ENCODE measurements around the gene SNRPD1.
A peak's percentile ranks its signal among the peaks of the same experiment; 100 is the strongest.
"Not testable (repeated sequence)": the region's sequence is repeated elsewhere in the genome, so short reads cannot be mapped to it uniquely, and the experiment has no call there.

The SNRPD1 gene

DNA sequence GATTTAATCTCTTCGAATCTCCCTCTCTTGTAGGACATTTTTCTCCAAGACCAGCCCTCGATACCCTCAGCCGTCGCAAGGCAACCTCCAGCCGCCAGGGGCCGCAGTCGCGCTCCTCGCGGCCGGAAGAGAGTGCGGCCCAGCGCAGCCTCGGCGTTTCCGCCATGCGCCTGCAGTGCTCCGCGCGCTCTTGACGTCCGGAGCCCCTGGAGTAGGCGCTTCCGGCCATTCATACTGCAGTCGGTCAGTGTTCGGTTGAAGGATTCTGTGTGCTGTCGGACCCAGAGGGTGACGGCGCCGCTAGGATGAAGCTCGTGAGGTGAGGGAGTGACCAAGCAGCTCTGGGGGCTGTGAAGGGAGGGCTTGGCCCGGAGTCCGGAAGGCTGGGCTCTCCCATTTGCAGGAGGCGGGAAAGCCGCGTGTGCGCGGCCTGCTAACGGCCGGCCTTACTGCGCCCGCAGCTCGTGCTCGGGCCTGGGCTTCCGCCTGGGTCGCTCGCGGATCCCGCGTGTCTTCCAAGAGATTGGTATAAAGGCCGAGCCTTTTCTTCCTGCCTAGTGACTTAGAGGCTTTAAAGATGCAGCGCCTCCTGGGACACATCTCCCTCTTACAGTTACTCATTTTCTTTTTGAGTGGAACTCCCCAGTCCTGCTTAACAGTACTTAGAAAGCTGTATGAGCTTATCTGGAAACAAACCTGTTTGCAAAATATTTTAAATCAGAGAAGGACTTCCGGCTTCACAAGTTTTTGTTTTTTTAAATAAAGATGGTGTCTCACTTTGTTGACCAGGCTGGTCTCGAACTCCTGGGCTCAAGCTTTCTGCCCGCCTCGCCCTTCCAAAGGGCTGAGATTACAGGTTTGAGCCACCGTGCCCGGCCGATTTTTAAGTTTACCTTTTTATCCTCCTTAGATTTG is at the start of gene SNRPD1:
TSS of gene SNRPD1 (plus strand) at position 190 of the 915 bp plus-strand sequence. CDS start at position 306, 116 bp downstream.
- peak; percentile 89 for DNase-seq

GRCh38 chr18:21571772-21572171 is 40.3 kb upstream of the SNRPD1 start:
- DNase-seq = no peak

GRCh38 chr18:21575656-21576055 is 36.5 kb upstream of the SNRPD1 start:
- no peak for DNase-seq

GRCh38 chr18:21584391-21584790 is 27.7 kb upstream of the SNRPD1 start:
- DNase-seq = no peak

DNA sequence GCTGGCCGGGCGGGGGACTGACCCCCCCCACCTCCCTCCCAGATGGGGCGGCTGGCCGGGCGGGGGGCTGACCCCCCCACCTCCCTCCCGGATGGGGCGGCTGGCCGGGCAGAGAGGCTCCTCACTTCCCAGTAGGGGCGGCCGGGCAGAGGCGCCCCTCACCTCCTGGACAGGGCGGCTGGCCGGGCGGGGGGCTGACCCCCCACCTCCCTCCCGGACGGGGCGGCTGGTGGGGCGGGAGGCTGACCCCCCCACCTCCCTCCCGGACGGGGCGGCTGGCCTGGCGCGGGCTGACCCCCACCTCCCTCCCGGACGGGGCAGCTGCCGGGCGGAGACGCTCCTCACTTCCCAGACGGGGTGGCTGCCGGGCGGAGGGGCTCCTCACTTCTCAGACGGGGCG is 19.8 kb upstream of the SNRPD1 start:
- not testable (repeated sequence) for DNase-seq

DNA sequence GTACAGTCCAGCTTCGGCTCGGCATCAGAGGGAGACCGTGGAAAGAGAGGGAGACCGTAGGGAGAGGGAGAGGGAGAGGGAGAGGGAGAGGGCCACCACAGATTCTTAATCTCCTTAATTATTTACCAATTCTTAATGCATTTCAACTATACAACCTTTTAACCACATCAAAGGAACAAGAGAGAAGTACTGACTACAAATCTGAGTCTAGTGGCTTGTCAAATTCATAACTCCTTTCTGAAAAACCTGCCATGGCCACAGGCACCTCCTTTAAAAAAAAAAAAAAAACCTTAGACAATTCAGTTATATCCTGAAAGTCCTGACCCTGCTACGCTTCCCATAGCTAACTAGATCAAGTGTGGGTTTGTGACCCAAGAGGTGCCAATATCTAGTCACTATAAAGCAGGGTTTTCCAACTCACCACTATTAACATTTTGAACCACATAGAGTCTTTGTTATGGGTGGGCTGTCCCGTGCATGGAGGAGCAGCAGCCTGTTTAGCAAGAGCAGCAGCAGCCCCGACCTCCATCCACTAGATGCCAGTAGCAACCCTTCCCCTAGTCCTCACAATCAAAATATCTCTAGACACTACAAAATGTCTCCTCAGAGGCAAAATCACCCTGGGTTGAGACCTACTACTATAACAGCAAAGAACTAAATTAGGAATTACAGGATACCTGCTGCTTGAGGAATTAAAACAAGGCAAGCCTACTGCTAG is 18.4 kb upstream of the SNRPD1 start:
- DNase-seq = no peak

DNA sequence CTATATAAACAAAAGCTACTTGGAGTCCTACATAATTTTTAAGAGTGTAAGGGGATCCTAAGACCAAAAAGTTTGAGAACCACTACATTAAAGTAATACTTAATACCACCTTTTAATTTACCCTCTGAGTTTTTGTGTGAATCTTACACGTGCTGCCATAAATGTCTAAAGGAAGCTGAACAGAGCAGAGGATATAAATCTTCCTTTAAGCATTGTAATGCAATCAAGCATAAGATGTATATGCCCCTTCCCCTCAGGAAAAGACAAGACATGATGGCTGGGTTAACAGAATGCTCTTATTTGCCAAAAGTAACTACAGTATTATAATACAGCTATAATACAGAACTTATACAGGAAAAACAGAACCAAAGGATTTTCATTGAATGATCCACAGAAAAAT is 14.5 kb upstream of the SNRPD1 start:
- no peak for DNase-seq

DNA sequence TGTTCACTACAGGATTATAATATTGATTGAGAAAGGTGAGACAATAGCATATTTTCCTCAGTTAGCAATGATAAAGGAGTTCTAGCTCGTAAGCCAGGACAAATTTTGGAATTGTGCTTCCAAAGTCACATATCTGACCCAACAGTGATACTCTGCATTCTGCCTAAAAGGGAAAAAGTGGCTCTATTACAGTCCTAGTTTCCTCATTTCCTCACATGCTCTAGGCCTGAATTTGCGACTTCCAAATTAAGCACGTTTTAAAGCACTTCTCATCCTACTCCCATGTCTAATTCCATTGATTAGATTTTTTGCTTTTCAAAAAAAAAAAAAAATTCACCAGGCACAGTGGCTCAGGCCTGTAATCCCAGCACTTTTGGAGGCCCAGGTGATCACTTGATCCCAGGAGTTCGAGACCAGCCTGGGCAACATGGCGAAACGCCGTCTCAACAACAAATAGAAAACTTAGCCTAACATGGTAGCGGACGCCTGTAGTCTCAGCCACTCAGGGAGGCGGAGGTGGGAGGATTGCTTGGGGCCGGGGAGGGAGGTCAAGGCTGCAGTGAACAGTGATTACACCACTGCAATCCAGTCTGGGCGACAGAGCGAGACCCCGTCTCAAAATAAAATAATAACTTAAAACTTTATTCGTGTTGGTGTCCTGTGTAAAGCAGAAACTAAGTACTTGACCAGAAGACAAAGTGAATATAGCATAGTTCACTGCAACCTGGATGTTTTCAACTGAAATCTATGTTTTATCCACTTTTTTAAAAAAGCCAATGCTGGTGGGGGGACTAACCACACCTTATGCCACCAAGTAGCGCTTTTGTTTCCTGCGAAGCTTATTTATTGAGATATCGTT is 13.2 kb upstream of the SNRPD1 start:
- no peak for DNase-seq

- peak; percentile 17 for DNase-seq
Observed at GRCh38 chr18:21599585-21600525, 12.3 kb upstream of the SNRPD1 start.

GRCh38 chr18:21600526-21601410 is 11.3 kb upstream of the SNRPD1 start, which contains the start of gene ESCO1:
ESCO1 (minus strand) TSS chr18:21600704; CDS start chr18:21574843, 25,861 bp downstream.
- DNase-seq = peak; percentile 94

DNA sequence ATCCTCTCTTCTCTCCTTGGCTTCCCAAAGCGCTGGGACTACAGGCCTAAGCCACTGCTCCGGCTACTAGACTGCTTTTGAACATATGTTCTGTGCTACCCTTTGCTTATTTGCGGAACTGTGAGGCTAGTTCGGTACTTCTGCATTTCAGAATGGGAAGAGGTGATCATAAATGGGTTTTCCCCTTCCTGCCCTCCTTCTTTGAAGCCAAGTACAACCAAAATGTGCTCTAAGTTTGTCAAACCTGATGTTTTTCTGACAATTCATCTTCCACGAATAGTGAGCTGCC is 9.9 kb upstream of the SNRPD1 start:
- DNase-seq = no peak

- no peak for DNase-seq
Observed at GRCh38 chr18:21604671-21605070, 7.4 kb upstream of the SNRPD1 start.

DNA sequence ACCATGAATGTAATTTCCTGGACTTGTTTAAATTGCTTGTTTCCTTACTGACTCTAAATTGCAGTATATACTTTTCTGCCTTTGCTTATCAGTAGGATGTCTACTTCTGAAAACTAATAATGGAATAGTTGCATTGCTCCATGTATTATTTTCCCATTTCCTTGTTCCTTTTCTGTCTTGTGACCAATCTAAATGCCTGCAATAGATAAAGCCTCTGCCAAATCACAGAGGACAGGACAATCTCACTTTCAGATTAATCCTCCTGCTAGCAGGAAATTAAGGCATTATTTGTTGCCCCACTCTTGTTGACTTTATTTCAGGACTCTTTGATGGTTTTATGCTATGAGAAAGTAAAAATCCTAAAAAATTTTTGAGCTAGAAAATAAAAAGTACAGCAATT is 6.9 kb upstream of the SNRPD1 start:
- no peak for DNase-seq

GRCh38 chr18:21611401-21612124 is 551 bp upstream of the SNRPD1 start:
- DNase-seq = not testable (repeated sequence)

DNA sequence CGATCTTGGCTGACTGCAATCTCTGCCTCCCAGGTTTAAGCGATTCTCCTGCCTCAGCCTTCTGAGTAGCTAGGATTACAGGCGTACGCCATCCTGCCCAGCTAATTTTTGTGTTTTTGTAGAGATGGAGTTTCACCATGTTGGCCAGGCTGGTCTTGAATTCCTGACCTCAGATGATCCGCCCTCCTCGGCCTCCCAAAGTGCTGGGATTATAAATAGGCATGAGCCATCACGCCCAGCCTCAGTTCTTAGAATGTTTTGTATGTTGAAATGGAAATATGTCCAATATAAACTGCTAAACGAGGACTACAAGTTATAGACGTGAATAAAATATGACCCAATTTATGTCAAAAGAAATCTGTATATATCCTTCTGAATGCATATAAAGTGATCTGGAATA is 9.5 kb downstream of the SNRPD1 start:
- DNase-seq = not testable (repeated sequence)

DNA sequence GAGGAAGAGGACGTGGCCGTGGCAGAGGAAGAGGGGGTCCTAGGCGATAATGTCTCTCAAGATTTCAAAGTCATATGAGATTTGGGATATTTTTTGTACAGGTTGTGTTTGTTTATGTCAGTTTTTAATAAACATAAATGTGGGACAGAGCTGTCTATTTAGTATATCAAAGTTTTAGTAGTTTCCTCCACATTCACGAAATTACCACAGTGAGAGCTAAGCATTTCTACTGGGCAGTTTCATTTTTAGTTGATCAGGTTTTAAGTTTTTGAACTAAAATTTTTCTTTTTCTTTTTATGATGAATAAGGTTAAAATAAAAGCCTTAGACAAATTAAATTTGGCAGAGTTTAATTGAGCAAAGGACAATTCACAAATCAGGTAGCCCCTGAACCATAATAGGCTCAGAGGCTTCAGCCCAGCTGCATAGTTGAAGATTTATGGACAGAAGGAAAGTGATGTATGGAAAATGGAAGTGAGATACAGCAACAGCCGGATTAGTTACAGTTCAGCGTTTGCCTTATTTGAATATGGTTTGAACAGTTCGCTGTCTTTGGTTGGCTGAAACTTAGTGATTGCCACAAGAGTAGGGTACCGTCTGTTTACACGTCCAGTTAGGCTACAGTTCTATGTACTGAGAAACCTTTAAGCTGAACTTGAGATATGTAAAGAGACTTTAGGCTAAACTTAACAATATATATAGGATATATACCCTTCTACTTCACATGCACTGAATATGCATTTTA is 17.1 kb downstream of the SNRPD1 start:
- no peak for DNase-seq

GRCh38 chr18:21632393-21632792 is 20.3 kb downstream of the SNRPD1 start:
- no peak for DNase-seq

- no peak for DNase-seq
Observed at GRCh38 chr18:21634588-21635199, 22.6 kb downstream of the SNRPD1 start.

DNA sequence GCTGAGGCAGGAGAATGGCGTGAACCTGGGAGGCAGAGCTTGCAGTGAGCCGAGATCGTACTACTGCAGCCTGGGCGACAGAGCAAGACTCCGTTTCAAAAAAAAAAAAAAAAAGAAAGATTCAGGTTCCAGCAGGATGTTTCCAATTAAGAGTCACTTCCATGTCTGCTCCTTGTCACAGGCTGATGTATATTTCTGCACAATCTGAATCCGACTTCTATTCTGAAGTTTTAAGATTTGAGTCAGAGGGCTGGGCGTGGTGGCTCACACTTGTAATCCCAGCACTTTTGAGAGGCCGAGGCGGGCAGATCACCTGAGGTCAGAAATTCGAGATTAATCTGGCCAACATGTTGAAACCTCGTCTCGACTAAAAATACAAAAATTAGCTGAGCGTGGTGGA is 24.7 kb downstream of the SNRPD1 start:
- DNase-seq = no peak

Measured in stimulated activated CD4-positive, alpha-beta T cell treated with anti-CD3 and anti-CD28 coated beads, Interleukin-4, amount 100 ng/mL, for 24 hours (primary cell).